Adrenal gland (tissue), 5 donors: Measurements from ENCODE around the gene CSAD.

Source experiments
- POLR2A ChIP-seq, 2 donors: fragments of 450-650 bp; IDR thresholded peaks; one replicate each; pipeline ENCODE4 v1.6.1; 2017; ENCODE audit warnings: antibody characterized with exemption in 2 of 2, mild to moderate bottlenecking in 2 of 2, moderate library complexity in 1 of 2
- TF ChIP-seq, protein P1 (sequence below), 6 experiments: fragments of 450-650 bp in 4 of 6; fragments of 200-600 bp in 2 of 6; sonication (generic) in 1 of 6; IDR thresholded peaks; 1 replicate in 5 of 6; 2 replicates in 1 of 6; pipeline versions ENCODE4 v1.5.1 to v1.8.0; 2016 to 2021; ENCODE audit warnings: antibody characterized with exemption in 6 of 6, mild to moderate bottlenecking in 2 of 6, moderate library complexity in 1 of 6
- donor health status: DM: no; HTN: no; CAD: no.

DNA sequence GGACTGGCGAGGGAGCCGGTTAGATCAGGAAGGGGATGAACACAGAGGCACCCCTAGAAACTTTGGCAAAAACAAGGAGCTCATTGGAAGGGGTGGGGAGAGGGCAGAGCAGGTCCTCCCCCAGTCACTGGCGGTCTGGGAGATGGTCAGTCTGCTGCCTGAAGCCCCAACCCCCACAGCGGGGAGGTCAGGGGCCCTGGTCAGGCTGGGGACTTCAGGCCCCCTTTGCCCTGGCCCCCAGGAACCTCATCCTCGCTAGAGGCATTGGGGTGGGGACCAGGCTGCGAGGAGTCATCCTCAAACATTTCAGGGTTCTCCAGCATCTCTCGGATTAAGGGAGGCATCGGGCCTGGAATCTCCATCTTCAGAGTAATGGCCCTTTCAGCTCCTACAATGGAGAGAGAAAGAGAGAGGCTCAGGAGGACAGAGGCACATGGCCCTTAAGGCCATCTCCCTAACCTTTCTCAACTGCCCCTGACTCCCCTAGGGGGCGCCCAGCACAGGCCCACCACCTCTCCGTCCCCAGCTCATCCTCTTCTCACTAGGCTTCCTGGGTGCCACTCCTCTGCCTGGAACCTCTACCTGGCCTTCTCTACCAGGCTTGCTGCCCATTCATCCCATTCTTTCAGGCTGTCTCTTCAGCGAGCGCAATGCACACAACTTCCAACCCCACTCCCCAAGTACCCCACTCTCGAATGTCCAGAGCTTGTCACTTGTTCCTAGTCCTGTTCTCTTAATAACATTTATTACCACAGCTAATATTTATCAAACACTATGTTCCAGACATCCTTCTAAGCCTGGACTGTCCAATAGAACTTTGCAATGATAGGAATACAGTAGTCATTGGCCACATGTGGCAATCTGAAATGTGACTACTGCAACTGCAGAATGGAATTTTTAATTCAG, 31.0 kb upstream of the CSAD start:
- TF ChIP-seq, protein P1, sequence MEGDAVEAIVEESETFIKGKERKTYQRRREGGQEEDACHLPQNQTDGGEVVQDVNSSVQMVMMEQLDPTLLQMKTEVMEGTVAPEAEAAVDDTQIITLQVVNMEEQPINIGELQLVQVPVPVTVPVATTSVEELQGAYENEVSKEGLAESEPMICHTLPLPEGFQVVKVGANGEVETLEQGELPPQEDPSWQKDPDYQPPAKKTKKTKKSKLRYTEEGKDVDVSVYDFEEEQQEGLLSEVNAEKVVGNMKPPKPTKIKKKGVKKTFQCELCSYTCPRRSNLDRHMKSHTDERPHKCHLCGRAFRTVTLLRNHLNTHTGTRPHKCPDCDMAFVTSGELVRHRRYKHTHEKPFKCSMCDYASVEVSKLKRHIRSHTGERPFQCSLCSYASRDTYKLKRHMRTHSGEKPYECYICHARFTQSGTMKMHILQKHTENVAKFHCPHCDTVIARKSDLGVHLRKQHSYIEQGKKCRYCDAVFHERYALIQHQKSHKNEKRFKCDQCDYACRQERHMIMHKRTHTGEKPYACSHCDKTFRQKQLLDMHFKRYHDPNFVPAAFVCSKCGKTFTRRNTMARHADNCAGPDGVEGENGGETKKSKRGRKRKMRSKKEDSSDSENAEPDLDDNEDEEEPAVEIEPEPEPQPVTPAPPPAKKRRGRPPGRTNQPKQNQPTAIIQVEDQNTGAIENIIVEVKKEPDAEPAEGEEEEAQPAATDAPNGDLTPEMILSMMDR (IDR thresholded peaks at IDR 0.05): peak in 4 of 6 experiments; percentile 7 to 15 (median 12)
- TF ChIP-seq POLR2A (IDR thresholded peaks at IDR 0.05): no peak
